Liver (tissue), 3 donors: ENCODE measurements around the gene ANKS1A.

Experiments
- FOXA1 ChIP-seq: IDR thresholded peaks from 2 replicates; pipeline ENCODE4 v1.6.1; 2016; ENCODE audit warnings: antibody characterized with exemption
- GABPA ChIP-seq, 2 donors: IDR thresholded peaks in 1 of 2; conservative IDR thresholded peaks in 1 of 2; 2 replicates each; pipeline ENCODE4 v1.6.1; 2016; ENCODE audit warnings: antibody characterized with exemption in 2 of 2, mild to moderate bottlenecking in 1 of 2, moderate library complexity in 1 of 2
- RAD21 ChIP-seq, 2 donors: IDR thresholded peaks; 2 replicates each; pipeline ENCODE4 v1.6.1; 2016; ENCODE audit warnings: antibody characterized with exemption in 2 of 2, mild to moderate bottlenecking in 2 of 2
- SP1 ChIP-seq: IDR thresholded peaks from 2 replicates; pipeline ENCODE4 v1.6.1; 2018; ENCODE audit warnings: antibody characterized with exemption, mild to moderate bottlenecking
- YY1 ChIP-seq: IDR thresholded peaks from 2 replicates; pipeline ENCODE4 v1.6.1; 2016; ENCODE audit warnings: antibody characterized with exemption, mild to moderate bottlenecking
- TF ChIP-seq, protein P1 (sequence below): fragments of 150-350 bp; IDR thresholded peaks from 2 replicates; pipeline ENCODE4 v1.5.1; 2017; ENCODE audit warnings: improper control_type of control experiment, low read depth, low read length; ENCODE audit not compliant: missing input control
- TF ChIP-seq, protein P2 (sequence below): IDR thresholded peaks from 2 replicates; pipeline ENCODE4 v1.6.1; 2016; ENCODE audit warnings: antibody characterized with exemption, mild to moderate bottlenecking
- donor health status: healthy.
- donor health status: healthy.

DNA sequence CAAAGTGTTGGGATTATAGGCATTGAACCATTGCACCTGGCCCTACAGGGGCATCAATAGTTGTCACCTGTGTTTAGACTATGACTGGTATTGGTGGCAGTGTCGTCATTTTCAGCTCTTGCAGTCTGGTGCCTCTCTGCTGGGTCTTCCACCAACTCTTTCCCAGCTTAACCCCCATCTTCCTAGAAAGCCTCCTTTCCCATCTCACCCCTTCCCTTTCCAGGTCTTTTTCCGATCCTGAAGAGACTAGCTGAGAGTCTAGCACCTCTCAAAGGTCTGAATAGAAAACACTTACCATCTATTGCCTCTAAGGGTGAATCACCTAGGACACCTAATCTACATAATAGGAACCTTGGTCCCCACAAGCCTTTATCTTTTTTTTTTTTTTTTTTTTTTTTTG is 181.1 kb downstream of the ANKS1A start:
- TF ChIP-seq, protein P1, sequence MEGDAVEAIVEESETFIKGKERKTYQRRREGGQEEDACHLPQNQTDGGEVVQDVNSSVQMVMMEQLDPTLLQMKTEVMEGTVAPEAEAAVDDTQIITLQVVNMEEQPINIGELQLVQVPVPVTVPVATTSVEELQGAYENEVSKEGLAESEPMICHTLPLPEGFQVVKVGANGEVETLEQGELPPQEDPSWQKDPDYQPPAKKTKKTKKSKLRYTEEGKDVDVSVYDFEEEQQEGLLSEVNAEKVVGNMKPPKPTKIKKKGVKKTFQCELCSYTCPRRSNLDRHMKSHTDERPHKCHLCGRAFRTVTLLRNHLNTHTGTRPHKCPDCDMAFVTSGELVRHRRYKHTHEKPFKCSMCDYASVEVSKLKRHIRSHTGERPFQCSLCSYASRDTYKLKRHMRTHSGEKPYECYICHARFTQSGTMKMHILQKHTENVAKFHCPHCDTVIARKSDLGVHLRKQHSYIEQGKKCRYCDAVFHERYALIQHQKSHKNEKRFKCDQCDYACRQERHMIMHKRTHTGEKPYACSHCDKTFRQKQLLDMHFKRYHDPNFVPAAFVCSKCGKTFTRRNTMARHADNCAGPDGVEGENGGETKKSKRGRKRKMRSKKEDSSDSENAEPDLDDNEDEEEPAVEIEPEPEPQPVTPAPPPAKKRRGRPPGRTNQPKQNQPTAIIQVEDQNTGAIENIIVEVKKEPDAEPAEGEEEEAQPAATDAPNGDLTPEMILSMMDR: no peak
- no peak for TF ChIP-seq YY1
- TF ChIP-seq, protein P2, sequence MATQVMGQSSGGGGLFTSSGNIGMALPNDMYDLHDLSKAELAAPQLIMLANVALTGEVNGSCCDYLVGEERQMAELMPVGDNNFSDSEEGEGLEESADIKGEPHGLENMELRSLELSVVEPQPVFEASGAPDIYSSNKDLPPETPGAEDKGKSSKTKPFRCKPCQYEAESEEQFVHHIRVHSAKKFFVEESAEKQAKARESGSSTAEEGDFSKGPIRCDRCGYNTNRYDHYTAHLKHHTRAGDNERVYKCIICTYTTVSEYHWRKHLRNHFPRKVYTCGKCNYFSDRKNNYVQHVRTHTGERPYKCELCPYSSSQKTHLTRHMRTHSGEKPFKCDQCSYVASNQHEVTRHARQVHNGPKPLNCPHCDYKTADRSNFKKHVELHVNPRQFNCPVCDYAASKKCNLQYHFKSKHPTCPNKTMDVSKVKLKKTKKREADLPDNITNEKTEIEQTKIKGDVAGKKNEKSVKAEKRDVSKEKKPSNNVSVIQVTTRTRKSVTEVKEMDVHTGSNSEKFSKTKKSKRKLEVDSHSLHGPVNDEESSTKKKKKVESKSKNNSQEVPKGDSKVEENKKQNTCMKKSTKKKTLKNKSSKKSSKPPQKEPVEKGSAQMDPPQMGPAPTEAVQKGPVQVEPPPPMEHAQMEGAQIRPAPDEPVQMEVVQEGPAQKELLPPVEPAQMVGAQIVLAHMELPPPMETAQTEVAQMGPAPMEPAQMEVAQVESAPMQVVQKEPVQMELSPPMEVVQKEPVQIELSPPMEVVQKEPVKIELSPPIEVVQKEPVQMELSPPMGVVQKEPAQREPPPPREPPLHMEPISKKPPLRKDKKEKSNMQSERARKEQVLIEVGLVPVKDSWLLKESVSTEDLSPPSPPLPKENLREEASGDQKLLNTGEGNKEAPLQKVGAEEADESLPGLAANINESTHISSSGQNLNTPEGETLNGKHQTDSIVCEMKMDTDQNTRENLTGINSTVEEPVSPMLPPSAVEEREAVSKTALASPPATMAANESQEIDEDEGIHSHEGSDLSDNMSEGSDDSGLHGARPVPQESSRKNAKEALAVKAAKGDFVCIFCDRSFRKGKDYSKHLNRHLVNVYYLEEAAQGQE: no peak
- TF ChIP-seq RAD21 (IDR thresholded peaks at IDR 0.05): no peak
- TF ChIP-seq SP1: no peak
- no peak for TF ChIP-seq FOXA1
- TF ChIP-seq GABPA (IDR thresholded peaks at IDR 0.05 in 1 of 2, conservative IDR thresholded peaks at IDR 0.05 in 1 of 2): no peak
